Measurements from ENCODE around the gene MPPE1. TPM values are rescaled to one million over a fixed set of nuclear protein-coding genes. Genes with fewer than 3 reads are reported as not detected.
"Not testable (repeated sequence)": the region's sequence is repeated elsewhere in the genome, so short reads cannot be mapped to it uniquely, and the experiment has no call there.

Gene MPPE1
- total RNA-seq, 1 donor from 2014 or later: 34.4 TPM

DNA sequence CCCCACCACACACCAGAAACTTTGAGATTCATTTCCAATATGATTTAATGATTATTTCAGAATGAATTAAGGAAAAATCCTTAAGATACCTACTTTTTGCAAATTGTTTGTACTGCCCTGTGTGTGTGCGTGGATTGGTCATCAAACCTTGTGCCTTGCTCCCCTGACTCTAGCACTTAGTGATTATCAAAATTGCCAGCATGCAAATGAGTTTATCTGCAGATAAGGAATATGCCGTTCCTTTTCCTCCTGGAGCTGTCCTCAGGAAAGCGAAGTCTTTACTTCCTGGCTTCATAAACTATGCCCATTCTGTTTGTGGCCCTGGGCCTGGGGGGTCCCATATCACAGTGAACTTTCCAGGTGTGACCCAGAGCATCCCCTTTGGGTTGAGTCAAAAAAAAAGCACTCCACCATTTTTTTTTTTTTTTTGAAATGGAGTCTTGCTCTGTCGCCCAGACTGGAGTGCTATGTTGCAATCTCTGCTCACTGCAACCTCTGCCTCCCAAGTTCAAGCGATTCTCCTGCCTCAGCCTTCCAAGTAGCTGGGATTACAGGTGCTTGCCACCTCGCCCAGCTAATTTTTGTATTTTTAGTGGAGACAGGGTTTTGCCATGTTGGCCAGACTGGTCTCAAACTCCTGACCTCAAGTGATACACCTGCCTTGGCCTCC is 45.5 kb downstream of the MPPE1 start:
- DNase-seq (no peak), ATAC-seq (no peak)
- intact Hi-C loops (cut with micrococcal nuclease): no loop called here

- no peak for ATAC-seq
- intact Hi-C loops (cut with micrococcal nuclease): no loop called here
- no peak for DNase-seq
Measured at GRCh38 chr18:11861583-11862288, 46.4 kb downstream of the MPPE1 start.

- ATAC-seq: no peak
- no peak for DNase-seq
- intact Hi-C loops (cut with micrococcal nuclease): no loop called here
Measured at GRCh38 chr18:11860594-11861450, 47.3 kb downstream of the MPPE1 start.

DNA sequence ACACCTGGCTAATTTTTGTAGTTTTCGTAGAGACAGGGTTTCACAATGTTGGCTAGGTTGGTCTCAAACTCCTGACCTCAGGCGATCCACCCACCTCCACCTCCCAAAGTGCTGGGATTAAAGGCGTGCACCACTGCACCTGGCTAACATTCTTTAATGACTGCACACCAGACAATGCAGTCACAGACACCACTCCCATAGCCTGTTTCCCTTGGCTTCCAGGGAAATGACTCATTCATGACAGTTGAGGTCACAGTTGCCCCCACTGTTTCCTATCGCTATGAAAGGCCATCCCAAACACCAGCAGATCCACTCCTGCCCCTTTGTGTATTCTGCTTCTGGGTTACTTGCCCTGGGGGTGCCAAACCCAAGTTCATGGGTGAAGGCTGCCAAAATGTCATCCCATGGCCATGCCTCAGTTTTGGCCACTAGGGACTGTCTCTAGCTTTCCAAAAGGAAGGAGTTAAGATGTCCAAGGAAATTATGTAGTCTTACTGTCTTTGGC is 48.2 kb downstream of the MPPE1 start:
- DNase-seq (no peak), ATAC-seq (no peak)
- intact Hi-C loops (cut with micrococcal nuclease): no loop called here

DNA sequence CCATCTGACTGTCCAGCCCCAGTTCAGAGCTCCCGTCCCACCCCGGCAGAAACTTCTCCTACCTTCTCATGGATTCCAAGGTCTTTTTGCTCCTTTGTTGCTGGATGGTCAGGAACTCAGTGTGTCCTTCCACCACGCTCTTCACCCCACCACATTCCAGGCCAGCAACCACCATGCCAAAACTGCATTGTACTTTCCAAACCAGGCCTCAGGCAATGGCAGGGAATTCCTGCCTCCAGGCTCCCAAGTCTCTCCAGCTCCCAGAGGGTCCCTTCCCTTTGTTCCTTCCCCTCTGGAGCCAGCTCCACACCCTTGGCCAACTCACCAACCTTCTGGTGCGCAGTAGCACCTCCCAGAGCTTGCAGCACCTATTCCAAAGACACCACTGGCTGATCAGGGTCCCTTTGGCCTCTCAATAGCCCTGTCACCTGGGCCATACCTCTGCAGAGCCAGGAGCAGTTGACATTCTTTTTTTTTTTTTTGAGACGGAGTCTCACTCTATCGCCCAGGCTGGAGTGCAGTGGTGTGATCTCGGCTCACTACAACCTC is 48.8 kb downstream of the MPPE1 start:
- ATAC-seq: no peak
- DNase-seq: no peak
- intact Hi-C loops (cut with micrococcal nuclease): no loop called here

DNA sequence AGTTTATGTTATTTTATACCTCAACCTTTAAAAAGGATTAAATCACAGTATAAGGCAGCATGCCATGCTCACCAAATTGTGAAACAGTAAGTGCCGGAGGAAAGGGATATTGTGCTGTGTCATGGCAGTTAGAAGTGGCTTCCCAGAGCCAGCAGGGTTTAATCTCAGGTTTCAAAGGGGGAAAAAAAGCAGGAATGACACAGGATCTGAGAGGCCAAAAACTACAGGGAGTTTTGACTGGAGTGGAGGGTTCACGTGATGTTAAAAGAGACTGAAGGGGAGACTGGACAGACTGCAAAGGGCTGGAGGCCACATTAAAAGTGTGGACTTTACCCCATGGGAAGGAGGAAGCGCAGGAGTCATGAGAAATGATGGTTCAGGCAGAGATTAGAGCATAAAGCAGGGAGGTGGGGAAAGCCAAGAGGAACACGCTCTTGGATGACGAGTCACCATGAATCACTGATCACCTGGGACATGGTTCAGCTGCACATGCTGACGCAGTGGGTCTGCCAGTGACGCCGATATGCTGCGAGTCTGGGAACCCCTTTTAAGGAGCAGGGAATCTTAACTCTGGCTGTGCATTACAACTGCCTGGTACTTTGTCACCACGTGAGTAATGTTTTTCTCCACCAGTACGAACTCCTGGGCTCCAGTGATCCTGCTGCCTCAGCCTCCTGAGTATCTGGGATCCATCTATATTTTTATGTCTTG is 50.8 kb downstream of the MPPE1 start:
- ATAC-seq: peak; percentile 84
- peak; percentile 63 for DNase-seq
- intact Hi-C loops (cut with micrococcal nuclease): no loop called here

DNA sequence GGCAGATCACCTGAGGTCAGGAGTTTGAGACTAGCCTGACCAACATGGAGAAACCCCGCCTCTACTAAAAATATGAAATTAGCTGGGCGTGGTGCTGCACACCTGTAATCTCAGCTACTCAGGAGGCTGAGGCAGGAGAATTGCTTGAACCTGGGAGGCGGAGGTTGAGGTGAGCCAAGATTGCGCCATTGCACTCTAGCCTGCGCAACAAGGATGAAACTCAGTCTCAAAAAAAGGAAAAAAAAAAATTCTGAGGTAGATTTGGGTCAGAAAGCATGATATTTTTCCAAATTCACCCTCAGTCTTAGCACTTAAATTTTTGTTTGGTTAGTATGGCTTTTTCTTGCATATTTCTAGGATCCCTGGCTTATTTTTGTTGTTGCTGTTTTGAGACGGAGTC is 53.6 kb downstream of the MPPE1 start:
- DNase-seq; intact Hi-C loops (cut with micrococcal nuclease); ATAC-seq: not testable (repeated sequence)

GRCh38 chr18:11851806-11852337 is 56.2 kb downstream of the MPPE1 start:
- peak; percentile 11 for ATAC-seq
- intact Hi-C loops (cut with micrococcal nuclease): no loop called here

DNA sequence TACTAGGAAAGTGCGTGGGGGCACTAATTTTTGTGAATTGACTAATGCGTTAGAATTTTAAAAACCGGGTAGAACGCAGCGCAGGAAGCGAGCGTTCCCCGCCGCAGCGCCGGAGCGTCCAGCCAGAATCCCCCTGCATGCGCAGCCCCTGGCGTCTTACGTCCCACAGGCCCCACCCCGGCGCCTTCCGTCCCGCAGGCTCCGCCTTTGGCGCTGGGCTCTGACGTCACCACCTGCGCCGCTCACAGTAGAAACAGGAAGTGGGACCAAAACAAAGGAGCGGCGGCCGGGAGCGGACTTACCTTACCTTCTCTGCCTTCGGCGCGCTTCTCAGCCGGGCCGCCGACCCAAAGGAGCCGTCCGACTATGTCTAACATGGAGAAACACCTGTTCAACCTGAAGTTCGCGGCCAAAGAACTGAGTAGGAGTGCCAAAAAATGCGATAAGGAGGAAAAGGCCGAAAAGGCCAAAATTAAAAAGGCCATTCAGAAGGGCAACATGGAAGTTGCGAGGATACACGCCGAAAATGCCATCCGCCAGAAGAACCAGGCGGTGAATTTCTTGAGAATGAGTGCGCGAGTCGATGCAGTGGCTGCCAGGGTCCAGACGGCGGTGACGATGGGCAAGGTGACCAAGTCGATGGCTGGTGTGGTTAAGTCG is 56.8 kb downstream of the MPPE1 start, which contains the start of gene CHMP1B:
TSS of gene CHMP1B (plus strand) at position 268 of the 660 bp plus-strand sequence. CDS start at position 367, 99 bp downstream.
- intact Hi-C loops (cut with micrococcal nuclease): no loop called here
- ATAC-seq (peak; percentile 99), DNase-seq (peak; percentile 99)

More at GRCh38 chr18:11851806-11852337, 56.2 kb downstream of the MPPE1 start:
- DNase-seq: peak; percentile 36

- intact Hi-C loops (cut with micrococcal nuclease): no loop called here
- DNase-seq (no peak), ATAC-seq (peak; percentile 67)
Measured at GRCh38 chr18:11850821-11851145, 57.3 kb downstream of the MPPE1 start.

- ATAC-seq (peak; percentile 62), DNase-seq (peak; percentile 67)
- intact Hi-C loops (cut with micrococcal nuclease): no loop called here
Measured at GRCh38 chr18:11849841-11850634, 58.1 kb downstream of the MPPE1 start.

GRCh38 chr18:11849279-11849678 is 58.8 kb downstream of the MPPE1 start:
- DNase-seq: no peak
- intact Hi-C loops (cut with micrococcal nuclease): no loop called here
- ATAC-seq: no peak

GRCh38 chr18:11847811-11848210 is 60.3 kb downstream of the MPPE1 start:
- DNase-seq: no peak
- intact Hi-C loops (cut with micrococcal nuclease): no loop called here
- no peak for ATAC-seq

- DNase-seq (no peak), ATAC-seq (no peak)
- intact Hi-C loops (cut with micrococcal nuclease): no loop called here
Measured at GRCh38 chr18:11845654-11846053, 62.5 kb downstream of the MPPE1 start.

- ATAC-seq (no peak), DNase-seq (no peak)
- intact Hi-C loops (cut with micrococcal nuclease): no loop called here
Measured at GRCh38 chr18:11844436-11844835, 63.7 kb downstream of the MPPE1 start.

DNA sequence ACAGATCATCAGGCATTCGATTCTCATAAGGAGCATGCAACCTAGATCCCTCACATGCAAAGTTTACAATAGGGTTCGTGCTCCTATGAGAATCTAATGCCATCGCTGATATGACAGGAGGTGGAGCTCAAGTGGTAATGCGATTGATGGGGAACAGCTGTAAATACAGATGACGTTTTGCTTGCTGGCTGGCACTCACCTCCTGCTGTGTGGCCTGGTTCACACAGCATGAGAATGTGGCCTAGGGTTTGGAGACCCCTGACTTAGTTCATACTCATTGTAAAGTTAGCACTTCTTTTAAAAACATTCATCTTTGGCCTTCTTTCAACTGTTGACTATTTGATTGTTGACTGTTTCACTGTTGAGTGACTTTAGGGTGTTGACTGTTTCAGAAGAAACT is 65.6 kb downstream of the MPPE1 start:
- DNase-seq (no peak), ATAC-seq (no peak)
- intact Hi-C loops (cut with micrococcal nuclease): no loop called here

DNA sequence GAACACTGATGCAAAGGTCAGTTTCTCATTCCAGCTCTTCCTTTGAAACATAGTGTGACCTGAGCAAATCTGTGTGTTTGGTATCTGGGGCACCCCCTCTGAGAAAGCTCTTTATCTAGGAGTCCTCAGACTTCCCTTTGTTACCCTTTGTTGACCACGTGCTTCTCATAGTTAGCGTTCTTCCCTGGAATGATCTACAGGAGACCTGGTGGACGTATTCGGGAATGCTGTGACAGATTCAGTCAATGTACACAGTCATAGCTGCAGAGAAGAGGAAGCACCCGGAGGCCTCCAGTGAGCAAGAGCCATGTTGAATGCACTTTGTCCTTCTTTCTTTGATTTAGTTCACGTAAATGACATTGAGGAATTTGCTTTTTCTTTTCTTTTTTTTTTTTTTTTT is 67.6 kb downstream of the MPPE1 start:
- intact Hi-C loops (cut with micrococcal nuclease): no loop called here
- ATAC-seq (no peak), DNase-seq (no peak)
